ENCODE results near the gene CEBPZ.

GRCh38 chr2:37215250-37215649, 16.1 kb downstream of the CEBPZ start:
- no peak for TF ChIP-seq POLR2AphosphoS5 (IDR thresholded peaks at IDR 0.05)
- no peak for TF ChIP-seq POLR2A (IDR thresholded peaks at IDR 0.05)
- no peak for TF ChIP-seq CTCF (IDR thresholded peaks at IDR 0.05)

All from sigmoid colon (tissue), 4 donors.